Smooth muscle cell of the brain vasculature (primary cell): ENCODE measurements around the gene PARD3B.

Source experiments
- DNase-seq: peaks from one replicate; pipeline ENCODE4 v3.0.0-alpha.2; 2012; ENCODE audit warnings: low read depth, low spot score

Gene PARD3B

DNA sequence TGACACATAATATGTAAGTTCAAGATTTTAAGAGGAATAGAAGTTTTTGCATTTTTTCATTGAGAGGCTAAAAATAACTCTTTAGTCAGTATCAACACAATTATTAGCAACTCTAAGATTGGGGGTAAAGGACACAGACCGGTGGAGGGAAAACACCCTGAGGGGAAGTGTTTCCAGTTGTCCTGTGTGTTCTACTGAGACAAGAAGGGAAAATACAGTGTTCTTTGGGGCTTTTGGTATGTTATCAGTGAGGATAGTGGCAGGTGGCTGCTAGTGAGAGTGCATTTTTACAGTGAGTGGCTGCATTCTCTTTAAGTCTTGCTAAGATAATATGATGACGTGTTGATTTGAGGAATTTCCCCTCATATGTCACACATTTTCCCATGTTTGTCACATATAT, 507.5 kb downstream of the PARD3B start:
- no peak for DNase-seq

DNA sequence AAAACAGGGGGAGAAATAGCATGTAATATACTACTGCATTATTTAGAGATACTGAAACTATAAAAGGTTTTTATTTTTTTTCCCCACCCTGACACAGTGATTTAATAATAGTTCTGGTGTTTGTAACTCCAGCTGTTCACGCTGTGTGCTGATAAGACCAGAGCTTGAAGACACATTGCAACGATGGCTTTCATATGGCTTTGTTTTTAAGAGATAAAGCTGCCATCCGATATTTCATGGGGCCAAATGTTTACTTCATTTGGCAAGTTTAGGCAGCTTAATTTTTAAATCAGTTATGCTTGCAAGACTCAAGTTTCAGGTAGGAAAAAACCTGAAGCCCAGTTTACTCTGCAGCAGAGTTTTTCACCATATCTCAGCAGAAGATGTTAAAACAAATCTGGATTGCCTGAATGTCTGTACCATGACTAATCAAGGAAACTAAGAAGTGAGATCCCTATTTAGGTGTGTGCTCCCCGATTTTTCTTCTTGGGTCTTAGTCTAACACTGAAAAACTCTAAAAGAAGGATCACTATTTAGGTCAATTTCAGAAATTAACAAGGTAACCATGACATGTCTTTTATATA, 508.6 kb downstream of the PARD3B start:
- DNase-seq, result no peak

DNA sequence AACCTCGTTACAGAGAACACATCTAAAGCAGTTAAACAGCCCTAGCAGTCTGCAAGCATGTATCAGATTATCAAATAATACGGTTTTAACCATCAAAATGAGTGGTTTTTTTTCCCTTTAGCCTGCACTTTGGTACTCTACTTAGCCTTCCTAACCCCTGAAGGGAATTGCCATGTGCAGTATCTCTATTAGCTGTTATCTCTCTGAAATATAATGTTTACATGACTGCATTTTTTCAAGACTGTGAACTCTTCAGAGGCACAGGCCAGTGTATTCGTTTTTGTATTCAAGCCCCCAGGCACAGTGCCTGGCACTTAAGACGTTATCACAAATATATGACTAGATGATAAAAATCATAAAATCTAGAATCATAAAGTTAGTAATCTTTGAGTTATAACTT, 509.5 kb downstream of the PARD3B start:
- no peak for DNase-seq

DNA sequence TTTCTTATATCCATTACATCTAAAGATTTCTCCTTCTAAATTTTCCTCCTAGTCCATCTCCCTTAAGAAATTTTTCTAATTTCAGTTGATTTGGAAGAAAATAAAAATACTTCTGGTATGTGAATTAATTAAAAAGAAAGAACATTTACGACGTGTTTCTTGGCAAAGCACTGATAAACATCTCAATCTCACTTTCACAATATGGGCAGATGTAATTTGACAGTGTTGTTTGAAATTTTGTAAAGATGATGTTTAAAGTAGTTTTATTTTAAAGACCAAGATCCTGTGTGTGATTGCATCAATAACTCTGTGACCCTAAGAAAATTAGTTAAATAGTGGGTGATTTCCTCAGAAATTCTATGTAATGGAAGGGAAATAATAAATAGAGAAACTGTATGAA, 510.0 kb downstream of the PARD3B start:
- DNase-seq, result no peak

DNA sequence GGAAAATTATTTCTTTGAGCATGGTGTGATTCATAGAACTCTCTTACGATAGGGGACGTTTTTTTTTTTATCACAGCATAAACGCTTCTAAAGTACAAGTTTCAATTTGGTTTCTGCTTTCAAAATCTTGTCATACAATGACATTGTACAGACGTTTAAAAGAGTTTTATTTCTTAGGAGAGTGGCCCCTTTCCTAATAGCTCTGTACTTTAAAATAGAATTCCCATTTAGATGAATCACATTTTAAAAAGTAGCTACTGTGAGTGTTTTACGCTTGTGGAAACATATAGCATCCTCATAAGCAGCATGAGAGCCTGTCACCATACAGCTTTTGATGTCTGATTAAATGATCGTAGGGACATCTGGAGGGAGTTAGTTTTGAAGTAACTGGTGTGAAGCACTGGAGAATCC, 510.9 kb downstream of the PARD3B start:
- DNase-seq, result no peak

DNA sequence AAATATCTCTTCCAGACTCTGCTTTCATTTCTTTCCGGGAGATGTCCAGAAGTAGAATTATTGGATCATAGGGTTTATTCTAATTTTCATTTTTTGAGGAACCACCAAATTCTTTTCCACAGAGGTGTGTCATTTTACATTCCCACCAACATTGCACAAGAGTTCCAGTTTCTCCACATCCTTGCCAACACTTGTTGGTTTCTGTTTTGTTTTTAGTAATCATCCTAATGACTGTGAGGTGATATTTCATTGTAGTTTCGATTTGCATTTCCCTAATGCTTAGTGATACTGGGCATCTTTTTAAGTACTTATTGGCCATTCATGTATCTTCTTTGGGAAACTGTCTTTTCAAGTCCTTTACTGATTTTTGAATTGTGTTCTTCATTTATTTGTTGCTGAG, 513.1 kb downstream of the PARD3B start:
- DNase-seq, result no peak

DNA sequence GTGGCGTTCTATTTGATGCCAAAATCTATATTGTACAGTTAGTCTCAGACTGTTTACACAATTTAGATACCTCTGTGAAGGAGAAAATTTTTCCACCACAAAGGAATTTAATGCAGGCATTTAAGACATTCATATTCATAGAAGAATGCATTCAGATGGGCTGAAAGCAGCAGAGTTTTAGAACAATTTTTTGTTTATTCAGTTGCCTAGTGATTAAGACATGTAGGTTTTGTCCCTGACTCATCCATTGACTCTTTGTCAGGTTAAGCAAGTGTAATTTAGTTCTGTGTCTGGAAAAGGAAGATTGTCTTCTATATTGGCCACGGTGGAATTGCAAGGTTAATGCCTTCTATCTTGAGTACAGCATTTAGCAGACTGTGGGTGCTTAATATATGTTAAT, 515.0 kb downstream of the PARD3B start:
- DNase-seq, result peak; percentile 7

DNA sequence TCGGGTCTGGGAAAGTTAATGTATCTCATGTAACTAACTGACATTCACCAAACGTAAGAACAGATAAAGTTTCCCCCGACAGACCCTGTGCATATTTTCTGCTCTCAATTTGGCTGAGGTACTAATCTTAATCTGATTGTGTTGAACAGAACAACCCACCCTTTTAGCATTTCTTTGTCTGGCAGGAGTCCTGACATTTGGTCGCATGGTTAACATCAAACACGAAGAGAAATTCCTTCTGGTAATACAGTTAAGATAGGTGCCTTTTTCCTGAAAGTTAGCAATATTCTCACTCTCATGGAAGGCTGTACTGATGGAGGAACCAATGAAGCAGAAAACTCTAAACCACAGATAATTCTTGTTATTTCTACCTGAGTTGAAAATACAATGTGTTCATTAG, 520.8 kb downstream of the PARD3B start:
- DNase-seq, result no peak

DNA sequence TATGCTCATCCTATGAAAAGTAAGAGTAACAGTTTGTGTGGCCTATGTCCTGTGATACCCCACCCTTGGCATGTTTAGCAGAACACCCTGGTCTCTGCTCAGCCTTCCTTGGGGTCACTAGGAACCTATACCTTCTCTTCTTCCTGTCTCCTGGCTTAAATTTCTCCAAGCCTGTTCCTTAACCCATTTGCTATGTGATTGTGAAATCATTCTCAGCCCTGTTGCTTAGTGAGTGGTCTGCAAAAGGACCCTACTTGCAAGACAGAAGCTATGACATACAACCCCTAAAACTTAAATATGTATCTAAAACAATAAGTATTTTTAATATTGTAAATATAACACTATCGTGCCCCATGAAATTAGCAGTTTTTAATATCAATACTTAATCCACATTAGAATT, 524.7 kb downstream of the PARD3B start:
- DNase-seq, result no peak

DNA sequence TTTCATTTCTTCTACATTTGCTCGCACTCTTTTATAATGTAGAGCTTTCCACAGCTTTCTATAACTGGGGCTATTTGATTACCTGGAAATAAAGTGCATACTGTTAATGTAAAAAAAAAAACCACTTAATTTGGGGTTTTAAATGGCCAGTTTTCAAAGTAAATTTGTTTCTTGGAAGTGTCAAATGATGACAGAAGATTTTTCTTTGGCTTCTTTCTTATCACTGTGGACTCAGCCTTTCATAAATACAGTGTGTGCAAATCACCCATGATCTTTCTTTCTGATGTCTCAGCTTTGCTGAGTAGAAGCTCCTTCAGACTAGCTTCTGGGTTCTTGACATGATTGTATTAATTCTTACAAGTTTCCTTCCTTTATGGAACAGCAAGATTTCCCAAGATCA, 525.6 kb downstream of the PARD3B start:
- no peak for DNase-seq

DNA sequence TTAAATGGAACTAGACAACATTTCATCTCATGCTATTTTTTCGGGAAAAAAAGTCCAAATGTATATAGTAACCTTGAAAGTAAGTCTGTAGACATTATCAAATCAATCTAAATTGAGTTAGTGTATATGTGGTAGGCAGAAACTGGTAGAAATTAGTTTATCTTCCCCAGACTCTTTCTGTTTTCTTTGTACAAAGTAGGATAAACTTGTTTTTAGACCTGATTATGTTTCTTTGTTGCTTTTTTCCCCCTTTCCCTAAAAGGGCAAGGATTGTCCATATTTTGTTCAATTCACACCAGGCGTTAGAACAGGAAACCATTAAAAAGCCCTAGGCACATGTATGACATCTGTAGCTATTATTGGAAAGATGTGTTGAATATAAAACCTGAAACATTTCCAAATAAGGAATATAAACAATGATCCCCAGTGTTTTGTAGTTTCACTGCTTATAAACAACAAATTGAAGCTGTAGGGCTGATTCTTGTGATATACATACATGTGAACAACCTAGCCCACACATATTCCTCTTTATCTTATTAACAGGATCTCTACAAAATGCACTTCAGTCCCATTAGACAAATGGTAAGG, 528.3 kb downstream of the PARD3B start:
- DNase-seq, result no peak

DNA sequence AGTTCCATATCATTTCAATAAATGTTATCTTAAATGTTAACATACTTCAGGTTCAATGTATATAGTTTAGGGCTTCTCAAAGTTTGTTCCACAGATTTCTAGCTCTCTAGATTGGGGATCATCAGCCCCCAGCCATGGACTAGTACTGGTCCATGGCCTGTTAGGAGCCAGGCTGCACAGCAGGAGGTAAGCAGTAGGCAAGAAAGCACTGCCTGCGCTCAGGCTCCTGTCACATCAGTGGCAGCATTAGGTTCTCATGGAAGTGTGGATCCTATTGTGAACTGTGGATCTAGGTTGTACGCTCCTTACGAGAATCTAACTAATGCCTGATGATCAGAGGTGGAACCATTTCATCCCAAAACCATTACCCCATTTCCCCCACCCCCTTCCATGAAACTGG, 531.1 kb downstream of the PARD3B start:
- no peak for DNase-seq

DNA sequence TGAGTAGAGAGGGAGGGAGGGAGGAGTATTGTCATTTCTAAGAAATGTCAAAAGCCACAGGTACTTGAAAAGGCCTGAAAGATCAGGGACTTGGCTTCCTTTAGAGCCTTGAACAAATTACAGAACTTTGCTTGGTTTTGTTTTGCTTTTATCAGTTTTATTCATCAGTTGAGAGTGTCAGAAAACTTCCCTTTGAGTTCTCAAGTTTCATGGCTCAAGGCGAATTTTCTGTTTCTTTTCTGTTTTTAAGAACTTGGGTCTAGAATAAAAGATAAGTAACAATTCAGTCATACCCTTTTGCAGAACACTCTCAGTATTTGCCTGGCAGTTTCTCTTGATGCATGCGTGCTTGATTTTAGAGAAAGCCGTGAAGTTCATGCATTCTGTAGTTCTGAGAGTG, 531.9 kb downstream of the PARD3B start:
- DNase-seq, result no peak

DNA sequence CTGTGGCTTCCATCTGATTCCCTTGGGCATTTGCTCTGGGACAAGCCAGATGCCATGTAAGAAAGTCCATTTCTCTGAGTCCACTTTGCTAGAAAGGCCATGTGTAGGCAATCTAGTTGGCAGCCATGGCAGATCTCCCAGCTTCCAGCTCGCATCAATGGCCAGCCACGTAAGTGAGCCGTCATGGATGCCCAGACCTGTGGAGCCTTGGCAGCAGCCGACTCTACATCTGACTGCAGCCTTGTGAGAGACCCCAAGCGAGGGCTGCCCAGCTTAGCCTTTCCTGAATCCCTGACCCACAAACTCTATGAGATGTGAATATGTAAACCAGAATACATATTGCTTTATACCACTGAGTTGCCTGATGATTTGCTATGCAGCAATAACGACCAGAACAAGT, 533.5 kb downstream of the PARD3B start:
- no peak for DNase-seq

DNA sequence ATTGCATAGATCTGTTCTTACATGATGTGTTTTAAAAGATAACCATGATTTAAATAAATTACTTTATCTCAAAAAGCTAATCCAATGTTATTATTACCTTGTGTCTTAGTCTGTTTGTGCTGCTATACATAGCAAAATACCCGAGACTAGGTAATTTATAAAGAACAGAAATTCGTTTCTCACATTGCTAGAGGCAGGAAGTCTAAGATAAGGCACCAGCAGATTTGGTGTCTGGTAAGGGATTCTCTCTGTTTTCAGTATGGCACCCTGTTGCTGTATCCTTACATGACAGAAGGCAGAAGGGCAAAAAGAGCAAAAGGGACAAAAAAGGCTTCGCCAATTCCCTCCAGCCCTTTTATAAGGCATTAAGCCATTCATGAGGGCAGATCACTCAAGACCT, 533.9 kb downstream of the PARD3B start:
- DNase-seq, result no peak

DNA sequence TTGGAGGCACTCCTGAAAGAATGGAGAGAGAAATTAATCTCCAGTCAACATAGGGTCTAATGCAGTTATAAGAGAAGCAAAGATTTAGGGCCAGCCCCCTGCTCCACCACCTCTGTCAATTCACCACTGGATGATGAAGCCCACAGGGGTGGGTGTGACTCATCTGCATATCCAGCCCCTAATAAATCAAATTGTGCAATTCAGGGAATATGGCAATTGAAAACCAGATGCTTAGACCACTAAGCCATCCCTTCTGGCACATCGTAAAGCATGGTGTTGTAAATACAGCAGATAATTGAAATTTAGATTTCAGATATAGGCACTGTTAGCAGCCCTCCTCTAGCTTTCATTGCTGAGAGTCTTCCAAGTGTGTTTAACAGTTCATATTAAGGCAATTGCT, 541.4 kb downstream of the PARD3B start:
- DNase-seq, result no peak

DNA sequence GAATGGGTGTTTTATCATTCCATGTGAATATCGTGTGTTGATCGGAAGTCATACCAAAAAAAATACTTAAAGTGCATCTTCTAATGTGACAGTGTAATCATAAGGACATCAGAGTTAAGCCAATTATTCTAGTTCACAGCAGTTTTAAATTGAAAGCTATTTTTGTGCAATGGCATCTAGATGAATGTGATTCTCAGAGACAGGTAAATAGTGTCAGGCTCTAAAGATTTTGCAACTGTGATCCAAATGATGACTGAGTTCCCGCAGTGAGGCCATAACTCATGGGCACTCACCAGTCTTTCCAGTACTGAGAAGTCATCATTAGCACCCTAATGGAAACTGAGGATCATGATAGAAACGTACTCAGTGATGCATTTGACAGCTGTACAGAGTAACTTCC, 542.6 kb downstream of the PARD3B start:
- DNase-seq, result no peak

DNA sequence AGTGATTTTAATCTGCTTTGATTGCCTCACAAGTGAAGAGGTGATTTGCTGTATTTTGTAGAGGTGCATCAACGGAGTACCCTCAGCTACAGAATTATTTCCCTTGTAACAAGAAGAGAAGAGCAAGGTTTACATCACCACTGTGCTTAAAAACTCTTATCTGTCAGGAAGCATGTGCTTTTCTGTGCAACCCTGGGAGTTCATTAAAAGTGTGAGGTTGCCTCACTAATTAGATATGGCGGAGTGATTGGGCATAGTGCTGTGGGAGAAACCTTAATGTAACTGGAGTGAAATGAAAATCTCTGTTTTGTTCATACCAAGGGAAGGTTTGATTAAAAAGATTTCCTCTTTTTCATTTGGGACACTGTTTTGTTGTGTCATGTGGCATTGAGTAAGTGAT, 544.7 kb downstream of the PARD3B start:
- DNase-seq, result no peak

DNA sequence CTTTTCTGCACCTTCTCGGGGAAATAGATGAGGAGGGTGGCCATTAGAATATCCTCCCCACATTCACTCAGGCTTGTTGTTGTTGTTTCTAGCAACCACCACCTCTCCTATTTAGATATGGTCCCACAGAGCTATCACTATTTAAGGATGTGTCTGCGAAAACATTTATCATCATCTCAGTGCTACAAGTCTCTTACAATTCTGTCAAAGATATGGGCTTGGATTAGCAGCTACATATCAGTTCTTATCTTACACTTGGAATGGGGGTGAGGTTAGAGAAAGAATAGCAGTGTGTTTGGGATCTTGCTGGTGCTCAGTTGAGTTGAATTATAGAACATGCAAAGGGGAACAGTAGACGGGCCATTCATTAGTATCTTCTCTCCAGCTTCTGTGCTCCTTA, 546.1 kb downstream of the PARD3B start:
- no peak for DNase-seq

DNA sequence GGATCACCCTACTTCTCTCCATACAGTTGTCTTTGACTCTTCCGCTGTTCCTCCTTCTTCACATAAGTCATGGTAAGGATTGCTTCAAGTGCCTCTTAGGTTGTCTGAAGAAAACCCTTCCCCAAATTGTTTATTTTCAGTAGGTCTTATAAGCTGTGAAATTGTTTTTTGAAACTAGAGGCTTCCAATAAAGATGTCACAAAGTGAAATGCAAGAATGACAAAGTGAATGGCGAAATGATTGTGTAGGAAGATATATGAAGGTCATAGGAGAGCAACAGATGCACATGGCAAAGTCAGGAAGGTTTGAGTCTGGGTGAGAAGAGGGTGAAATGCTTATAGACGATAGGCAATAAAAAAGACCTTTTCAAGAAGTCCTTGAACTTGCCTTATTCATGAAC, 548.8 kb downstream of the PARD3B start:
- DNase-seq, result no peak

DNA sequence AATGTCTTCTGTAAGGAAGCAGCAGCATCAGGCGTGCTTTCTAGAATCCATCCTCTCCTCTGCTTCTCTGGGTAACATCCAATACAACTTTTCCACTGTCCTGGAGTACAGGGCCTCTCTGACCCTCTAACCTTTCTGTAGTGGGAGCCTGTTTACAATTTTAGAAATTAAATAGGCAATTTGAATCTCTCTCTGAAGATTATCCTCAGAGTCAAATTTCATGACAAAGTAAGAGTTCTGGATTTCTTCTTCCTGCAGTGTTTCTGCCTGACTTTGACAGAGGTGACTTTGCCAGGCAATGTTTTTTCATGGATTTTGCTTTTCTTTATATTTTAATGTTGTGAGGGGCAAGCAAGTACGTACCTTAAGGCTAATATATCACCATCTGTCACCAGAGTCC, 558.4 kb downstream of the PARD3B start:
- DNase-seq, result no peak

DNA sequence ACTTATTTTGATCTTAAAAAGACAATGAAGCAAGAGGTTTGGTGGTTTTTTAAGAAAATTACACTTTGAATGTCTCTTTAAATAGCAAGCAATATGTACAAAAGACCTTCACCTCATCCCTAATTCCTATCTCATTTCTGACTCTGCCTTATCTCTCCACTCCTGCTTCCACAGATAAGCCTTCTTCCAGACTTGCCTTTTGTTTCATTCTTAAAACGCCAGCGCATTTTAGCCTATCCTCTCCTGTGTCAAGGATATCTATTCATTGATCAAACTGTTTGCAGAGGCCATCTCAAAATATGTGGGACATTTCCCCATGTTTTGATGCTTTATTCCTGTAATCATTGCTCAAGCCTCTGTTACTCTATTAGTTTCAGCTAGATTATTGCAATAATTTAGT, 562.5 kb downstream of the PARD3B start:
- no peak for DNase-seq

DNA sequence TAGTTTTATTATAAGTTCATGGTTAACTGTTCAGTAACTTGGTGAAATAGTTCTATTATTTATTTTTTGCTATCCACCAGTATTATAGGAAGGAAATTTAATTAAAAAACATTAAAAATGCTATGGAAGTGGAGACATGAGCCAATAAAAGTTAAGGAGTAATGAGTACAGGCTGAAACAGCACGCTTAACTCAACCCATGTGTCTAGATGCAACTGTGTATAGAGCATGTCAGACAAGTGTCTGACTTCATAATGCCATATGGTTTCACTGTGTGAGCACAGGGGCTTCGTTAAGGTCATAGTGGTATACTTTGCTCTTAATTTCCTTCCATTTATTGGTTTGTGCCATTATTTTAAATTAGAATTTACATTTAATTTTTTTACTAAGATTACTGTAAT, 570.2 kb downstream of the PARD3B start:
- DNase-seq, result no peak

DNA sequence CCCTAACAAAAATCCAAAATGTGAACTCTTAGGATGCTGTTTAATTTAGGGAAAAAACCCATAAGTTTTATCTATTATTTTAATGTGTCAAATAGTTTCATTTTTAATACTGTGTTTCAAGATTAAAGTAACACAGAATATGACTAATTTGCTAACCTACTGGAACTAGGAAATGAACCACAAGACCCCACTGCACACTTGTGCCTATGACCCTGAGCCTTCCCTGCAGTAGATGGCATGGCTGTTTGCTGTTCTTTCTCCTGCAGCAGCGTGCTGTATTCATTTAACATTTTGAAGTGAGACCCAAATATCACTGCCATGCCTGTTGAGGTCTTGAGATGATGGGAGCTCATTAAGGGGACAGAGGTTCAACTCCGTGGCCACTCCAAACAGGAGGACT, 571.9 kb downstream of the PARD3B start:
- DNase-seq, result no peak
